NCI-H510A treated with DMSO at 0.1 percent for 48 hours (cell line): ENCODE data around the gene KRTAP5-9.
"Not testable (repeated sequence)": the region's sequence is repeated elsewhere in the genome, so short reads cannot be mapped to it uniquely, and the experiment has no call there.

Source experiments
- DNase-seq: peaks from one replicate; lab custom pipeline; 2025; lab: John Stamatoyannopoulos, UW

KRTAP5-9 gene

DNA sequence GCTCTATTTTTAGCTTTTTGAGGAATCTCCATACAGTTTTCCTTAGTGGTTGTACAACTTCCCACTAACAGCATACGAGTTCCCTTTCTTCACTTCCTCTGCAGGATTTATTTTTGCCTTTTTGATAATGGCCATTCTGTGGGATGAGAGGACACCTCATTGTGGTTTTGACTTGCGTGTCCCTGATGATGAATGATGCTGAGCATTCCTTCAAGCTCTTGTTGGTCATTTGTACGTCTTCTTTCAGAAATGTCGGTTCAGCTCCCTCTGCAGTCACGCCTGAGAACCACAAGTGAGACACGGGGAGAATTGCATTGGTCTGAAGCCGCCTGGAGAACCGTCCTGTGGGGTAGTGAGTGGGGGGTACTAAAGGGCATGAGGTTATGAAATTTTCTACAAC, 15.2 kb downstream of the KRTAP5-9 start:
- DNase-seq: no peak

DNA sequence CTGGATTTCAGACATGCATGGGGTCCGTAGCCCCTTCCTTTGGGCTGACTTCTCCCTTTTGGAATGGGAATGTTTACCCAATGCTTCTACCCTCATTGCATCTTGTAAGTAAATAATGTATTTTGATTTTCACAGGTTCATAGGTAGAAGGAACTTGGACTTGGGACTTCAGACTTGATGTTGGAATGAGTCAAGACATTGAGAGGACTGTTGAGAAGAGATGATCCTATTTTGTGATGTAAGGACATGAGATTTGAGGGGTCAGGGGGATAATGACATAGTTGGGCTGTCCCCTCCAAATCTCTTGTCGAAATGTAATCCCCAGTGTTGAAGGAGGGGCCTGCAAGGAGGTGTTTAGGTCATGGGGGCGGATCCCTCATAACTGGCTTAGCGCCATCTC, 16.2 kb downstream of the KRTAP5-9 start:
- no peak for DNase-seq

DNA sequence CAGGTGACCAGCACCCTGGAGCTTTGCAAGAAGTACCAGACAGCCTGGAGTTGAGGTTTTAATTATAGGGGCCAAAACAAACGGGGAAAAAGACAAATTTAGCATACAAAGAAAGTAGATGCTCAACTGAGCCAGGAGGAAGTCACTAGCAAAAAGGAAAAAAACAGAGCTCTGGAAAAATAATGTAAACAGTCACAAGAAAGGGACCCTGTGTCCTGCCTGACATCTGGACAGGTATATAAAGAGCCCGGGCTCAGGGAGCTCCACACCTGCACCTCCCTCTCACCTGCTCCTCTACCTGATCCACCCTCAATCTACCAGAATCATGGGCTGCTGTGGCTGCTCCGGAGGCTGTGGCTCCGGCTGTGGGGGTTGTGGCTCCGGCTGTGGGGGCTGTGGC, 17.0 kb downstream of the KRTAP5-9 start, which contains the start of gene KRTAP5-10:
TSS of gene KRTAP5-10 (plus strand) at position 301 of the 400 bp plus-strand sequence. CDS start at position 326, 25 bp downstream.
- DNase-seq: no peak

DNA sequence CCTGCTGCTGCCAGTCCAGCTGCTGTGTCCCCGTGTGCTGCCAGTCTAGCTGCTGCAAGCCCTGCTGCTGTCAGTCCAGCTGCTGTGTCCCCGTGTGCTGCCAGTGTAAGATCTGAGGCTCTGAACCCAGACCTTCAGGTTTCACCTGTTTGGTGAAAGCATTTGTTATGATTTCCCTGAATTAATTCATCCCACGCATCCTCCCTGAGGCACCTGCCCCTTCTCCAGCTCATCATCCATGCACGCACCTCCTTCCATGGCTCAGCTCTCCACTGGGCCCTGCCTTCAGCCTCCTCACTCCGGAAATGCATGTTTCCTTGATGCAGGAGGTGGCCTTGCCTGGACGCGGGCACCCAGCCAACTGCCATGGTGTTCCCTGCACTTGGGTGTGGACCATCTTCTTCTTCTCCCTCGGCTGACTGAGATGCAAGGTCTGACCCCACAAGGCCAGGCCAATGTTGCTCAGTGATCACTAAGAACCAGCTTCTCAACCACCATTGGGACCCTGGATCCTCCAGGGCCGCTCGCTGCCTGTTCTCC, 17.9 kb downstream of the KRTAP5-9 start:
- no peak for DNase-seq

DNA sequence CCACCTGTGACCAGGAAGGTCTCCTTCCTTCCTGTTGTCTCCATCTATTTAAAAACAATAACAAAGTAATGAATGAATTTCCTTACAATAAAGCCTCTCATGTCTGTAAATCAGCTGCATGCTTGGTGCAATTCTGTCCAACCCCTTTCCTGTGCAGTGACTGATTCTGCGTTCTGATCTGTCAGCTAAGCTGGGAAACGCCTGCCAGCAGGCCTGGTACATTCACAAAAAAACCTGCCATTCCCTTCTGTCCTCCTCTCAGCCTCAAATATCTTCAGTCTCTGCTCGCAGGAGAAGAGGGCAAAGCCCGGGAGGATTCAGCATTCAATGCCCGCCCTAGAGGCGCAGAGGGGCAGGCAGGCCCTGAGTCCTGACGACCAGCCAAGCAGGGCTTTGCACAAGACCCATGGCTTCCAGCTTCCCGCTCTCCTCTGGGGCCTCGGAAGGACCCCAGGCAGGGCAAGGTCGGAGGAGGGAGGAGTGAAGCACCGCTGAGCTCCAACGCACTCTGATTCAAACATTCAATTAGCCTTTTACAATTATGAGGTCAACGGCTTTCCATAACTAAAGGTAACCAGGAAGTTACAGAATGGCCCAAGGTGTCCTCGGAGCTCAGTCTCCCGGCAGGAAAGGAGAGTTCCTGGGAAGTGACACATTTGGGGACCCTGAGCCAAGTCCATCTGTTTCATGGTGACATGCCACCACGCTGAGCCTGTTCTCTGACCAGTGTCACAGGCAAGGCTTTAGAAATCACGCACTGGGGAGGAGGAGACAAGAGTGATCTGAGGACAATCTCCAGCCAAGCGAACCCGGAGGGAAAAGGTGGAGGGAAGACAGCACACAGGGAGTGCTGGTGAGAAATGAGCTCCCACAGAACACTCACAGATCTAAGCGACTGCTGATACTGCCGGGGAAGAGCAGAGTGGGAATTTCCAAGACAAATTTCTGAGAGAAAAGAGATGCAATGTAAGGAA, 18.7 kb downstream of the KRTAP5-9 start:
- DNase-seq: not testable (repeated sequence)

DNA sequence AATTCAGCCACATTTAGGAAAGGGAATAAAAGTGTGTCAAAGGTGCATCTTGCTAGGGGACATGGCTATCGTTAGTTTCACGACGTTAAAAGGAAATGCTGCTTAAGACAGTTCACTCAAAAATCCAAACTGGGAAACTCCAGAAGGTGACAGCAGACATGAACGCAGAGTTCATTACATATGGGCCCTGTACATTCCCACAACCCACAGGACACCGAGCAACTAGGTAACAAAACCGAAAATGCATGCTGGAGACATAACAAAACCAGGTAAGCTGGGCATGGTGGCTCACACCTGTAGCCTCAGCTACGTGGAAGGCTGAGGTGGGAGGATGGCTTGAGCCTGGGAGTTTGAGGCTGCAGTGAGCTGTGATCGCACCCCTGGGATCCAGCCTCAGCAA, 19.4 kb downstream of the KRTAP5-9 start:
- not testable (repeated sequence) for DNase-seq

DNA sequence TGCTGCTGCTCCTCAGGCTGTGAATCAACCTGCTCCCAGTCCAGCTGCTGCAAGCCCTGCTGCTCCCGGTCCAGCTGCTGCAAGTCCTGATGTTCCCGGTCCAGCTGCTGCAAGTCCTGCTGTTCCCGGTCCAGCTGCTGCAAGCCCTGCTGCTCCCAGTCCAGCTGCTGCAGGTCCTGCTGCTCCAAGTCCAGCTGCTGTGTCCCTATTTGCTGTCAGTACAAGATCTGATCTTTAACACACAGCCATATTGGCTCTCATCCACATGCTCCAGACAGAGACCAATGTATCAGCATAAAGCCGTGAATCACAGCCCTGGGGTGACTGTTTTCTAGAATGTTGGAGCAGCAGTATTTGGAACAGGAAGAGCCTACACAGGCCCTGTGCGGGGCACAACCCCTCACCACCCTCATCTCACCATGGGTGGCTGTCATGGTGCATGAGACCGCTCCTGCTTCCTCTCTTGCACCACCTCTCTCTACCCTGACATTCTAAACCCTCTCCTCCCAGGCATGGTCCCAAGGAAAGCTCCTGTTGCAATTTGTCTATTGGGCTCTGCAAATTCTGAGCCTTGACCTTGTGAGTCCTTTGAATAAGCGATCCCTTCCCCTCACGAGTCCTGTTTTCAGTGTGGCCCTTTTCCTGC, 20.6 kb downstream of the KRTAP5-9 start:
- DNase-seq: no peak

DNA sequence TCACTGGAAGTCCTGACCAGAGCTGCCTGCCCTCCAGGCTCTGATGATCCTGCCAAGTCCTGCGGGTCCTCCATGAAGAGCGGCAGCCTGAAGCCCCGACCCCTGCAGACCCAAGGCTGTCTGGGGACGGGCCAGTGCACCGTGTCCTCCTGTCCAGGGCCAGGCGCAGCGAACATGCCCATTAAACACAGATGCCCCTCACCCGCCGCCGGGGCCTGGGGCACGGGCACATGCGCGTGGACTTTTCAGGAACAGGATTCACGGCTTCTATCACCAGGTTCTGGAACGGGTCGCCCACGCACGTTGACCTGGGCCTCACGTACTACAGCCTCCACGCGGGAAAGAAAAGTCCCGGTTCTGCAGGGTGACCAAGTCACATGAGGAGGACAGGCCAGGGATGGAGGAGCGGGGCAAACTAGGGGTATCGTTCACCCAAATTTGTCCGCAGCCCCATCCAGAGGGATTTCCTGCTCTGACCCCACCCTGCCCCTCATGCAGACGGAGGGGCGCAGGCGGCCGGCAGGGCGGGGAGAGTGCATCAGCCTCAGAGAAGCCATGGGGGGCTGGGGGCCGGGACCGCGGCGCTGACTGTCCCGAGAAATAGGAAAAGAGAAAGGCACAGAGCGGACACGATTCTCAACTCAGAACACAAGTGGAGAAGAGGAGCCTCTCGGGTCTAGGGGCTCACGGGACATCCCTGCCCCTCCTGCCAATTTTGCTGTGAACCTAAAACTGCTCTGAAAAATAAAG, 23.1 kb downstream of the KRTAP5-9 start:
- DNase-seq: not testable (repeated sequence)

DNA sequence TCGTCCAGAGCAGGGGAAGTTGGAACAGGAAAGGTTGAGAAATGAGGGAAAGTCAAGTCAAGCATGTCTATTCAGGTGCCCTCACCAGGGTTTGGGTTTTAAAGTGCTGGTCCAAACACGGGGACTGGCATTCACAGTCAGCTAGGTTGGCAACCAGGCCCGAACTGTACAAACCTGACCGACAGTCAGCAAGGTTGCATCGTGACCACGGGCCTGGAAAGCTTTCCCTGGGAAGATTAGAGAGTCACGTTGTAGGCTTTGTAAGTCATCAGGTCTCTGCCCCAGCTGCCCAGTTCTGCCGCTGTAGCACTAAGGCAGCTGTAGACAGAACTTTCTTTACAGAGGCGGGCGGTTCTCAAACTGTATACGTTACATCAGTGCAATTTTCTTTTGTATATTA, 24.6 kb downstream of the KRTAP5-9 start:
- no peak for DNase-seq

DNA sequence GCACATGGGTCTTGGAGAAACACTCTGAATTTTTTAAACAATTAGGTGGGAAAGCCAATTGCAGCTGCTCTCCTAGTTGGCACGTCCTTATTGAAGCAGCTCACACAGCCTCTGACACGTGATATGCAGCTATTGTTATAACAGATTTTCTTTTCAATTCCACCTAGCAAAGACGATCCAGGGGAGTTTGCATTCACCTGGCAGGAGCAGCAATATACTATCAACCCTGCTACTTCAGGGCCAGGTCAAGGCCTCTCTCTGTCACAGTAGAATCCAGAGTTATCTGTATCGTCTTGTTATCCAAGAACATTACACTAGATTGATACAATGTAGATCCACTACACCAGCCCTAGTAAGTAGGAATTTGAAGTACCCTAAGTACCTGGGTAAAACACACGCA, 26.2 kb downstream of the KRTAP5-9 start:
- DNase-seq: no peak

DNA sequence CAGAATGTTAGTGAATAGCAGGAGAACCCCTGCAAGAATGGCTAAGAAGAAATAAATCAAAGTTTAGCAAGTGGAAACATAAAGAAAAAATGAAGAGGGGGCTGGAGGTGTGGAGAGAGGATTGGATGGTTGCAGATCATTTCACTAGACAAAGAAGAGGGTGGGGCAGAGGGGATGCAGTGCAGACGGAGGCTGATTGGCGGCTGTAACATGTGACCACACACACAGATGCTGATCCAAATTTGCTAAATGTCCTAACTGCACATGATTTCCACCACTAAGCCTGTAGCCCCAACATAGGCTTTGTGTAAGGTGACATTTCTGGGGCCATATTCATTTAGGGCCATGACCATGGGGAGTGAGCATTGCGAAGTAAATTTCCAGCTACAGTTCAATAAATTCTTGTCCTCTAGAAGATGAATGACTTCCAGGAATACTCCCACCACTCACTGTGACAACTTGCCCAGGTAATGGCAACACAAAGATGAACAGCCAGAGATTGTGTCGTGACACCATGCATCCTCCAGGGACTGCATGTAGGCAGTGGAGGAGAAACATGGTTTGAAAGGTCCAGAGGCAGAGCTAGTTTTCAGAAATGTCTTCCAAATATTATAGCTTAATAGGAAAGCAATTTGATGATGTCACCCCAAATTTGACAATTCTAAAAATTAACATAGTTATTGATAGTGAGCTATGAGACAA, 27.7 kb downstream of the KRTAP5-9 start:
- DNase-seq: no peak

DNA sequence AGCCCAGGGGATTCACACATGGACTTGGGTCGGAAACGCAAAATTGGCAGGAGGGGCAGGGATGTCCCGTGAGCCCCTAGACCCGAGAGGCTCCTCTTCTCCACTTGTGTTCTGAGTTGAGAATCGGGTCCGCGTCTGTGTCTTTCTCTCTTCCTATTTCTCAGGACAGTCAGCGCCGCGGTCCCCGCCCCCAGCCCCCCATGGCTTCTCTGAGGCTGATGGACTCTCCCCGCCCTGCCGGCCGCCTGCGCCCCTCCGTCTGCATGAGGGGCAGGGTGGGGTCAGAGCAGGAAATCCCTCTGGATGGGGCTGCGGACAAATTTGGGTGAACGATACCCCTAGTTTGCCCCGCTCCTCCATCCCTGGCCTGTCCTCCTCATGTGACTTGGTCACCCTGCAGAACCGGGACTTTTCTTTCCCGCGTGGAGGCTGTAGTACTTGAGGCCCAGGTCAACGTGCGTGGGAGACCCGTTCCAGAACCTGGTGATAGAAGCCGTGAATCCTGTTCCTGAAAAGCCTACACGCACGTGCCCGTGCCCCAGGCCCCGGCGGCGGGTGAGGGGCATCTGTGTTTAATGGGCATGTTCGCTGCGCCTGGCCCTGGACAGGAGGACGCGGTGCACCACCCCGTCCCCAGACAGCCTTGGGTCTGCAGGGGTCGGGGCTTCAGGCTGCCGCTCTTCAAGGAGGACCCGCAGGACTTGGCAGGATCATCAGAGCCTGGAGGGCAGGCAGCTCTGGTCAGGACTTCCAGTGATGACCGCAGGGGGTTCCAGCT, 28.7 kb downstream of the KRTAP5-9 start:
- not testable (repeated sequence) for DNase-seq

DNA sequence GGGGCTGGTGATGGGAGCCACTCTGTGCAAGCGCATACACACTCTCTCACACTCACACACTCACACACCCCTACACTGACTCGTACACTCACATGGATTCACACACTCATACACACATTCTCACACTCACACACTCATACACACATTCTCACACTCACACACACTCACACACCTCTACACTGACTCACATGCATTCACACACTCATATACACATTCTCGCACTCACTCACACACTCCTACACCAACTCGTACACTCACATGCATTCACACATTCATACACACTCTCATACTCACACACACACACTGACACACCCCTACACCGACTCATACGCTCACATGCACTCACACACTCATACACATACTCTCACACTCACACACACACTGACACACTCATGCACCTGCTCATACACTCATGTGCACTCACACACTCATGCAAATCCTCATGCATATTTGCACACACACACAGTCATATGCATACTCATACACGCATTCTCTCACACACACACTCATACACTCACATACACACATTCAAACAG, 29.3 kb downstream of the KRTAP5-9 start:
- no peak for DNase-seq

DNA sequence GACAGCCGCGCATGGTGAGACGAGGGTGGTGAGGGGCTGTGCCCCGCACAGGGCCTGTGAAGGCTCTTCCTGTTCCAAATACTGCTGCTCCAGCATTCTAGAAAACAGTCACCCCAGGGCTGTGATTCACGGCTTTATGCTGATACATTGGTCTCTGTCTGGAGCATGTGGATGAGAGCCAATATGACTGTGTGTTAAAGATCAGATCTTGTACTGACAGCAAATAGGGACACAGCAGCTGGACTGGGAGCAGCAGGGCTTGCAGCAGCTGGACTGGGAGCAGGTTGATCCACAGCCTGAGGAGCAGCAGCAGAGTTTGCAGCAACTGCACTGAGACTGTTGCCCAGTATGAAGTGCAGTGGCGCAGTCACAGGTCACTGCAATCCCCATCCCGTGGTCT, 31.3 kb downstream of the KRTAP5-9 start:
- not testable (repeated sequence) for DNase-seq

DNA sequence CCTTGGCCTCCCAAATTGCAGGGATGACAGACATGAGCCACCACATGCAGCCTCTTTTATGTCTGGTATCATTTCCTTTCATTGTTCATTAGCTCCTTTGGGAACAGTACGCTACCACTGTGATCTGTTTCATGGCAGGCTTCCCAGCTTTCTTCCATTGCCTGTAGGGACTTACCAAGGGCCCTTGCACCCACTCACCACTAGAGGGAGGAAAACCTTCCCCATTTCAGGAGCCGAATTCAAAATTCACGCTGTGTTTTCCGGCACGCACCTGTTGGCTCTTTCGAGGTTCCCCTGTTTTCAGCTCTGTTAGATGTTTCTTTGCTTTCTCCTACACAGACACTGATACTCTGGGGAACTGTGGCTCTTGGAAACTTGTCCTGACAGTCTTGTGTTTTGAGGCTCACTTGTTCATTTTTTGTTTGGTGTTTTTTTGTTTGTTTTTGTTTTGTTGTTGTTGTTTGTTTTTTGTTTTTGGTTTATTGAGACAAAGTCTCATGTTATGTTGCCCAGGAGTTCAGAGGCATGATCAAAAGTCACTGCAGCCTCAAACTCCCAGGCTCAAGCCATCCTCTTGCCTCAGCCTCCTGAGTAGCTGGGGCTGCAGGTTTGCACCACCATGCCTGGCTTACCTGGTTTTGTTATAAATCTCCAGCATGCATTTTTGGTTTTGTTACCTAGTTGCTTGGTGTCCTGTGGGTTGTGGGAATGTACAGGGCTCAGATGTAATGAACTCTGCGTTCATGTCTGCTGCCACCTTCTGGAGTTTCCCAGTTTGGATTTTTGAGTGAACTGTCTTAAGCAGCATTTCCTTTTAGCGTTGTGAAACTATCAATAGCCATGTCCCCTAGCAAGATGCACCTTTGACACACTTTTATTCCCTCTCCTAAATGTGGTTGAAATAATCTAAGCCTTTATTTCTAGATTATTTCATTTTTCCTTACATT, 32.1 kb downstream of the KRTAP5-9 start:
- DNase-seq: peak; percentile 60

DNA sequence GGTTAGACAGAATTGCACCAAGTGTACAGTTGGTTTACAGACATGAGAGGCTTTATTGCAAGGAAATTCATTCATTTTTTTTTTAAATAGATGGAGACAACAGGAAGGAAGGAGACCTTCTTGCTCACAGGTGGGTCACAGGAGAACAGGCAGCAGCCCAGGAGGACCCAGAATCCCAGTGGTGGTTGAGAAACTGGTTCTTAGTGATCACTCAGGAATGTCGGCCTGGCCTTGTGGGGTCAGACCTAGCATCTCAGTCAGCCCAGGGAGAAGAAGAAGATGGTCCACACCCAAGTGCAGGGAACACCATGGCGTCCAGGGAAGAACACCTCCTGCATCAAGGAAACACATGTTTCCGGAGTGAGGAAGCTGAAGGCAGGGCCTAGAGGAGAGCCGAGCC, 33.6 kb downstream of the KRTAP5-9 start:
- DNase-seq: no peak

DNA sequence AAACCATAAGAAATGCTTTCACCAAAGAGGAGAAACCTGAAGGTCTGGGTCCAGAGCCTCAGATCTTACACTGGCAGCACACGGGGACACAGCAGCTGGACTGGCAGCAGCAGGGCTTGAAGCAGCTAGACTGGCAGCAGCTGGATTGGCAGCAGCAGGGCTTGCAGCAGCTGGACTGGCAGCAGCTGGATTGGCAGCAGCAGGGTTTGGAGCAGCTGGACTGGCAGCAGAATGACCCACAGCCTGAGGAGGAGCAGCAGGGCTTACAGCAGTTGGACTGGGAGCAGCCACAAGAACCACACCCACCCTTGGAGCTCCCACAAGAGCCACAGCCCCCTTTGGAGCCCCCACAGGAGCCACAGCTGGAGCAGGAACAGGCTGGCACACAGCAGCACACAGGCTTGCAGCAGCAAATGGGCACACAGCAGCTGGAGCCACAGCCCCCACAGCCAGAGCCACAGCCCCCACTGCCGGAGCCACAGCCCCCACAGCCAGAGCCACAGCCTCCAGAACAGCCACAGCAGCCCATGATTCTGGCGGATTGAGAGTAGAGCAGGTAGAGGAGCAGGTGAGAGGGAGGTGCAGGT, 34.2 kb downstream of the KRTAP5-9 start, which contains the start of gene KRTAP5-11:
TSS of gene KRTAP5-11 (minus strand) at position 567 of the 587 bp plus-strand sequence. CDS start at position 529, 38 bp downstream.
- no peak for DNase-seq

DNA sequence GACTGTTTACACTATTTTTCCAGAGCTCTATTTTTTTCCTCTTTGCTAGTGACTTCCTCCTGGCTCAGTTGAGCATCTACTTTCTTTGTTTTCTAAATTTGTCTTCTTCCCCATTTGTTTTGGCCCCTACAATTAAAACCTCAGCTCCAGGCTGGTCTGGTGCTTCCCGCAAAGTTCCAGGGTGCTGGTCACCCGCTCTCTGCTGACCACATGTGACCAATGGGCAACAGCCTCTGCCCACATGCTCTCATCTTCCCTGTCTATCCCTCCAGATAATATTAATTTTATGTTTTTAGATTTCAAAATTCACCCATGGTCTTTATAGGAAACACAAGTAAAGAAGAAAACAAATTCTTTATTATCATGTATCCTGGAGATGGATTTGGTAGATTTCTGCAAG, 34.7 kb downstream of the KRTAP5-9 start:
- not testable (repeated sequence) for DNase-seq

DNA sequence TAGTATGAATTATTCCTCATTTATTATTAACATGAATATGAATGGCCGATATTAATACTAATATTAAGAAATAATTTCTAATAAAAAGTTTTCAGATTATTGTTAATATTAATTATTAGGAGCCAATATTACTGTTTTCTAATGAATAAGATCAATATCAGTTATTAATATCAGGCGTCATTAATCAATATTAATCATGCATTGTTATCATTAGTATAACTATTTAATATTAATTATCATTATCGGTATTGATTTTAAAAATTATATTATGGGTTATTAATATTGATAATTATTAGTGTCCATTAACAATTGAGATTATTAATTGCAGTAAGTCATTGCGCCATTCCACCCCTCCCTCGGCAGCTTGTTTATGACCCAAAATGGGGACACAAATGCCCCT, 37.5 kb downstream of the KRTAP5-9 start:
- DNase-seq: not testable (repeated sequence)
